GM12878 (cell line): Measurements from ENCODE around the gene FAM120A. TPM values are rescaled to one million over a fixed set of nuclear protein-coding genes. Genes with fewer than 3 reads are reported as not detected.

ENCODE experiments used
- ATAC-seq: fragments of 200-7000 bp; cut with Tn5 transposase; 3 replicates; pipeline ENCODE4 v1.9.1; 2020; ENCODE audit warnings: mild to moderate bottlenecking, moderate library complexity
- BruUV-seq: library from RNA; stranded (reverse); fragments of 400-500 nt; replicated peaks from 2 replicates; lab custom pipeline; 2021; lab: Mats Ljungman, UMichigan
- CTCF ChIA-PET: fragments of 300-600 bp; sonication (Branson Sonifier 250); formaldehyde crosslinking; extraction: SDS; loops from one replicate; lab custom pipeline; 2021; ENCODE audit warnings: inconsistent platforms; lab: Yijun Ruan, JAX
- POLR2A ChIA-PET: fragments of 350-600 bp; formaldehyde crosslinking; extraction: SDS; loops from one replicate; lab custom pipeline; 2021; ENCODE audit warnings: inconsistent platforms; lab: Charles Lee
- RAD21 ChIA-PET: fragments of 300-600 bp; sonication (Branson Sonifier 250); formaldehyde crosslinking; loops from one replicate; lab custom pipeline; 2023; ENCODE audit warnings: antibody characterized with exemption; ENCODE audit not compliant: unreplicated experiment; lab: Charles Lee
- SMC1A ChIA-PET: fragments of 300-600 bp; sonication (Branson Sonifier 250); formaldehyde crosslinking; loops from one replicate; lab custom pipeline; 2023; ENCODE audit not compliant: unreplicated experiment, uncharacterized antibody; lab: Charles Lee
- DNase-seq: peaks from one replicate; pipeline ENCODE4 v3.0.0-alpha.2; 2011; ENCODE audit warnings: low read depth, low spot score
- FAIRE-seq: peaks from 3 replicates; lab custom pipeline; 2011; peaks lifted over from hg19 to GRCh38; lab: Jason Lieb, UNC
- H2AFZ ChIP-seq: 2 replicates; pipeline ENCODE4 v1.6.0; 2011; ENCODE audit warnings: low read depth, low read length, control low read depth; ENCODE audit not compliant: control insufficient read depth
- H3K27ac ChIP-seq: 2 replicates; pipeline ENCODE4 v1.5.1; 2011; ENCODE audit warnings: control low read depth; ENCODE audit not compliant: control insufficient read depth, insufficient read depth
- H3K27me3 ChIP-seq, 2 experiments: replicated peaks in 1 of 2; 2 replicates each; pipeline versions ENCODE4 v1.6.0 to v1.6.1; 2011; ENCODE audit warnings: low read length in 1 of 2; ENCODE audit not compliant: control insufficient read depth in 2 of 2, insufficient read depth in 2 of 2
- H3K36me3 ChIP-seq, 2 experiments: 2 replicates each; pipeline ENCODE4 v1.5.1; 2011; ENCODE audit warnings: low read length in 1 of 2; ENCODE audit not compliant: control insufficient read depth in 2 of 2, insufficient read depth in 2 of 2
- H3K4me1 ChIP-seq: 2 replicates; pipeline ENCODE4 v1.6.1; 2011; ENCODE audit warnings: mild to moderate bottlenecking, low read length, moderate library complexity, mixed read lengths; ENCODE audit not compliant: control insufficient read depth, insufficient read depth
- H3K4me2 ChIP-seq: 2 replicates; pipeline ENCODE4 v1.6.0; 2011; ENCODE audit warnings: control low read depth; ENCODE audit not compliant: control insufficient read depth, insufficient read depth
- H3K4me3 ChIP-seq: fragments of 200-600 bp; sonication (generic); 2 replicates; pipeline ENCODE4 v1.5.1; 2016
- H3K79me2 ChIP-seq: 2 replicates; pipeline ENCODE4 v1.6.0; 2011; ENCODE audit warnings: low read length; ENCODE audit not compliant: control insufficient read depth, insufficient read depth
- H3K9ac ChIP-seq: 2 replicates; pipeline ENCODE4 v1.8.0; 2011; ENCODE audit warnings: low read length, control low read depth, mixed read lengths; ENCODE audit not compliant: control insufficient read depth, insufficient read depth
- H3K9me3 ChIP-seq: replicated peaks from 3 replicates; pipeline ENCODE4 v1.5.1; 2011; ENCODE audit warnings: mild to moderate bottlenecking, low read length; ENCODE audit not compliant: control insufficient read depth, insufficient read depth
- H4K20me1 ChIP-seq: 2 replicates; pipeline ENCODE4 v1.6.0; 2011; ENCODE audit not compliant: control insufficient read depth, insufficient read depth
- CBX5 ChIP-seq: sonication (generic); IDR thresholded peaks from 2 replicates; pipeline ENCODE4 v1.6.1; 2016; ENCODE audit warnings: low read depth, moderate library complexity, mild to moderate bottlenecking, inconsistent platforms
- DPF2 ChIP-seq: fragments of 450-650 bp; IDR thresholded peaks from 2 replicates; pipeline ENCODE4 v1.6.1; 2017; ENCODE audit warnings: mild to moderate bottlenecking
- FOXM1 ChIP-seq: IDR thresholded peaks from 2 replicates; pipeline ENCODE4 v1.6.1; 2012; ENCODE audit warnings: low read depth, mild to moderate bottlenecking, inconsistent platforms, low read length, moderate library complexity
- IKZF2 ChIP-seq, 2 experiments: fragments of 450-650 bp; IDR thresholded peaks; 2 replicates each; pipeline ENCODE4 v1.6.1; 2017; ENCODE audit warnings: mild to moderate bottlenecking in 2 of 2, moderate library complexity in 2 of 2
- MEF2B ChIP-seq: fragments of 450-650 bp; IDR thresholded peaks from 2 replicates; pipeline ENCODE4 v1.6.1; 2018; ENCODE audit warnings: mild to moderate bottlenecking, moderate library complexity; ENCODE audit not compliant: partially characterized antibody, poor library complexity, severe bottlenecking
- MTA2 ChIP-seq: fragments of 450-650 bp; IDR thresholded peaks from 2 replicates; pipeline ENCODE4 v1.6.1; 2016; ENCODE audit warnings: low read depth, mild to moderate bottlenecking, moderate library complexity
- NR2C1 ChIP-seq: fragments of 450-650 bp; IDR thresholded peaks from 2 replicates; pipeline ENCODE4 v1.6.1; 2017; ENCODE audit warnings: antibody characterized with exemption, mild to moderate bottlenecking, moderate library complexity
- NRF1 ChIP-seq: conservative IDR thresholded peaks from 2 replicates; pipeline ENCODE4 v1.6.1; 2011; ENCODE audit warnings: mild to moderate bottlenecking, low read depth, low read length, improper control_type of control experiment
- POLR2A ChIP-seq: IDR thresholded peaks from 2 replicates; pipeline ENCODE4 v1.6.1; 2011; ENCODE audit warnings: low read depth, mild to moderate bottlenecking, low read length
- POLR2AphosphoS5 ChIP-seq: IDR thresholded peaks from 2 replicates; pipeline ENCODE4 v1.6.1; 2011; ENCODE audit warnings: mild to moderate bottlenecking, low read length, inconsistent platforms
- RELB ChIP-seq: fragments of 450-650 bp; IDR thresholded peaks from 2 replicates; pipeline ENCODE4 v1.6.1; 2017; ENCODE audit warnings: low read depth, mild to moderate bottlenecking, moderate library complexity
- RUNX3 ChIP-seq: IDR thresholded peaks from 2 replicates; pipeline ENCODE4 v1.6.1; 2012; ENCODE audit warnings: low read length, inconsistent platforms
- SMC3 ChIP-seq: IDR thresholded peaks from 2 replicates; pipeline ENCODE4 v1.6.1; 2011; ENCODE audit warnings: low read length, improper control_type of control experiment, borderline replicate concordance
- SPI1 ChIP-seq: IDR thresholded peaks from 2 replicates; pipeline ENCODE4 v1.6.1; 2011; ENCODE audit warnings: low read depth, mild to moderate bottlenecking, low read length, moderate library complexity, borderline replicate concordance; ENCODE audit not compliant: insufficient read depth
- TCF12 ChIP-seq: IDR thresholded peaks from 2 replicates; pipeline ENCODE4 v1.6.1; 2011; ENCODE audit warnings: low read depth, mild to moderate bottlenecking, low read length
- YY1 ChIP-seq: IDR thresholded peaks from 2 replicates; pipeline ENCODE4 v1.6.1; 2011; ENCODE audit warnings: low read depth, mild to moderate bottlenecking, low read length
- ZNF24 ChIP-seq: fragments of 450-650 bp; IDR thresholded peaks from 2 replicates; pipeline ENCODE4 v1.6.1; 2017; ENCODE audit warnings: antibody characterized with exemption, mild to moderate bottlenecking
- ZSCAN29 ChIP-seq: fragments of 450-650 bp; IDR thresholded peaks from 2 replicates; pipeline ENCODE4 v1.6.1; 2017; ENCODE audit warnings: mild to moderate bottlenecking, moderate library complexity
- ZZZ3 ChIP-seq: IDR thresholded peaks from 2 replicates; pipeline ENCODE4 v1.6.1; 2011; ENCODE audit warnings: low read depth; ENCODE audit not compliant: control insufficient read depth, insufficient read length
- WGBS: methylation state at CpG from one replicate; pipeline ENCODE4 v1.1.6; 2016; ENCODE audit warnings: low lambda C conversion rate; ENCODE audit not compliant: insufficient replicate concordance, insufficient coverage; ENCODE audit errors: missing lambda C conversion rate; 5-methylcytosine and 5-hydroxymethylcytosine counted together
- in situ Hi-C: fragments of 300-500 bp; cut with MboI; formaldehyde crosslinking; loops from 9 replicates; pipeline ENCODE4 v1.14.3; 2018; ENCODE audit warnings: mixed read lengths
- intact Hi-C: fragments of 100-400 bp; cut with micrococcal nuclease; formaldehyde crosslinking; loops from one replicate; pipeline ENCODE4 v1.14.2; 2022; ENCODE audit not compliant: unreplicated experiment
- polyA plus RNA-seq, 11 experiments: library from polyadenylated mRNA; depleted of rRNA in 4 of 11; unstranded in 6 of 11; stranded (reverse) in 5 of 11; fragments of >200 nt; fragmentation: Nextera tagmentation in 4 of 11; fragmentation: Illumina TruSeq in 1 of 11; extraction: Ambion mirVana in 4 of 11; extraction: Trizol in 1 of 11; gene quantifications; 1 replicate in 1 of 11; 2 replicates in 10 of 11; pipeline versions ENCODE4 v1.2.1 to v1.2.3, GENCODE V29; 2011 to 2016; ENCODE audit warnings: inconsistent platforms in 2 of 11, missing spikeins in 2 of 11, low read depth in 1 of 11
- total RNA-seq, 4 experiments: library from RNA; depleted of rRNA in 3 of 4; stranded (reverse); fragments of >200 nt in 3 of 4; fragmentation: Illumina TruSeq in 1 of 4; extraction: Trizol in 1 of 4; gene quantifications; 2 replicates each; pipeline versions ENCODE4 v1.2.1 to v1.2.3, GENCODE V29; 2013 to 2021
- TF ChIP-seq, protein P1 (sequence below): IDR thresholded peaks from 2 replicates; pipeline ENCODE4 v1.6.1; 2012; ENCODE audit warnings: low read length, inconsistent platforms
- TF ChIP-seq, protein P2 (sequence below), 3 experiments: IDR thresholded peaks in 2 of 3; conservative IDR thresholded peaks in 1 of 3; 2 replicates each; pipeline ENCODE4 v1.5.1; 2011; ENCODE audit warnings: low read depth in 3 of 3, low read length in 3 of 3, mild to moderate bottlenecking in 3 of 3, control low read depth in 2 of 3, moderate library complexity in 2 of 3, inconsistent platforms in 1 of 3, mixed read lengths in 1 of 3; ENCODE audit not compliant: control insufficient read depth in 2 of 3, insufficient read depth in 1 of 3; ENCODE audit errors: extremely low read depth in 1 of 3

The FAM120A gene
- total and polyA plus RNA-seq, 10 of the 15 experiments (the other 5 are each of a cell fraction or from before 2014, with no cell fraction given) = 13.1 to 89.6 (median 52.5) TPM

- Histone ChIP-seq H3K27me3 (no peaks in the 10 kb centered on the region), H3K9ac (peak overlapping the region; percentile 77), H3K9me3 (peaks cover 2% of the 10 kb centered on the region; the same call in 2 of the 3 replicates), H3K4me2 (peak overlapping the region; percentile 99), H3K79me2 (peaks cover 6% of the 10 kb centered on the region), H3K4me3 (peak overlapping the region; percentile 86), H3K27ac (peak overlapping the region; percentile 61), H3K36me3 (no peaks in the 10 kb centered on the region), H4K20me1 (no peaks in the 10 kb centered on the region), H2AFZ (peak overlapping the region; percentile 71), H3K4me1 (peaks cover 11% of the 10 kb centered on the region)
- BruUV-seq = no TSS peak
- ChIA-PET POLR2A (interaction anchor here (0.5 kb wide), 1 partner anchor 11 kb away, joined by 3 read pairs; no protein-coding TSS in a partner anchor), CTCF (no interaction called here), SMC1A (interaction anchor here (1.4 kb wide), 1 partner anchor 9 kb away, joined by 6 read pairs; no protein-coding TSS in a partner anchor), RAD21 (interaction anchor here (1.0 kb wide), 1 partner anchor 10 kb away, joined by 3 read pairs; no protein-coding TSS in a partner anchor)
- FAIRE-seq (no peak), DNase-seq (no peak), ATAC-seq (peak; percentile 51)
- intact Hi-C loops = no loop called here
- 3% methylated on average over 16 of the region's 26 CpGs for WGBS
- in situ Hi-C loops = no loop called here
- peak; percentile 53 for TF ChIP-seq RELB
- peak; percentile 58; the same call in 1 of the 2 replicates for TF ChIP-seq POLR2A
- TF ChIP-seq POLR2AphosphoS5 = peak; percentile 83
- TF ChIP-seq SMC3 = no peak
- TF ChIP-seq ZSCAN29 = no peak
- no peak for TF ChIP-seq ZZZ3
- peak; percentile 34; the same call in 1 of the 2 replicates for TF ChIP-seq RUNX3
- TF ChIP-seq ZNF24 = no peak
- TF ChIP-seq MEF2B = no peak
- no peak for TF ChIP-seq NRF1
- TF ChIP-seq, protein P1, sequence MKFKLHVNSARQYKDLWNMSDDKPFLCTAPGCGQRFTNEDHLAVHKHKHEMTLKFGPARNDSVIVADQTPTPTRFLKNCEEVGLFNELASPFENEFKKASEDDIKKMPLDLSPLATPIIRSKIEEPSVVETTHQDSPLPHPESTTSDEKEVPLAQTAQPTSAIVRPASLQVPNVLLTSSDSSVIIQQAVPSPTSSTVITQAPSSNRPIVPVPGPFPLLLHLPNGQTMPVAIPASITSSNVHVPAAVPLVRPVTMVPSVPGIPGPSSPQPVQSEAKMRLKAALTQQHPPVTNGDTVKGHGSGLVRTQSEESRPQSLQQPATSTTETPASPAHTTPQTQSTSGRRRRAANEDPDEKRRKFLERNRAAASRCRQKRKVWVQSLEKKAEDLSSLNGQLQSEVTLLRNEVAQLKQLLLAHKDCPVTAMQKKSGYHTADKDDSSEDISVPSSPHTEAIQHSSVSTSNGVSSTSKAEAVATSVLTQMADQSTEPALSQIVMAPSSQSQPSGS = no peak
- 0 out of 2 replicates have a peak, but pooled peaks have one; percentile 25 for TF ChIP-seq YY1
- TF ChIP-seq MTA2 = peak; percentile 41; the same call in 1 of the 2 replicates
- no peak for TF ChIP-seq FOXM1
- 0 out of 2 replicates have a peak, but pooled peaks have one; percentile 5 for TF ChIP-seq DPF2
- peak; percentile 67 to 77 for TF ChIP-seq IKZF2 (IDR thresholded peaks at IDR 0.05)
- 0 out of 2 replicates have a peak, but pooled peaks have one; percentile 11 for TF ChIP-seq TCF12
- no peak for TF ChIP-seq CBX5
- TF ChIP-seq NR2C1 = no peak
- peak; percentile 94 for TF ChIP-seq SPI1
- TF ChIP-seq, protein P2, sequence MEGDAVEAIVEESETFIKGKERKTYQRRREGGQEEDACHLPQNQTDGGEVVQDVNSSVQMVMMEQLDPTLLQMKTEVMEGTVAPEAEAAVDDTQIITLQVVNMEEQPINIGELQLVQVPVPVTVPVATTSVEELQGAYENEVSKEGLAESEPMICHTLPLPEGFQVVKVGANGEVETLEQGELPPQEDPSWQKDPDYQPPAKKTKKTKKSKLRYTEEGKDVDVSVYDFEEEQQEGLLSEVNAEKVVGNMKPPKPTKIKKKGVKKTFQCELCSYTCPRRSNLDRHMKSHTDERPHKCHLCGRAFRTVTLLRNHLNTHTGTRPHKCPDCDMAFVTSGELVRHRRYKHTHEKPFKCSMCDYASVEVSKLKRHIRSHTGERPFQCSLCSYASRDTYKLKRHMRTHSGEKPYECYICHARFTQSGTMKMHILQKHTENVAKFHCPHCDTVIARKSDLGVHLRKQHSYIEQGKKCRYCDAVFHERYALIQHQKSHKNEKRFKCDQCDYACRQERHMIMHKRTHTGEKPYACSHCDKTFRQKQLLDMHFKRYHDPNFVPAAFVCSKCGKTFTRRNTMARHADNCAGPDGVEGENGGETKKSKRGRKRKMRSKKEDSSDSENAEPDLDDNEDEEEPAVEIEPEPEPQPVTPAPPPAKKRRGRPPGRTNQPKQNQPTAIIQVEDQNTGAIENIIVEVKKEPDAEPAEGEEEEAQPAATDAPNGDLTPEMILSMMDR (IDR thresholded peaks at IDR 0.05 in 2 of 3, conservative IDR thresholded peaks at IDR 0.05 in 1 of 3; ENCODE audit: control insufficient read depth in 2 of 3, extremely low read depth in 1 of 3, insufficient read depth in 1 of 3, low read depth in 3 of 3, low read length in 3 of 3) = no peak
These were observed 124.3 kb downstream of the FAM120A start for GRCh38 chr9:93575796-93576257.
